Mesenchymal stem cell (in vitro differentiated cells and primary cell): Measurements from ENCODE around the gene PCDHB15.
"Not testable (repeated sequence)": the region's sequence is repeated elsewhere in the genome, so short reads cannot be mapped to it uniquely, and the experiment has no call there.

ENCODE experiments used
- DNase-seq: peaks from one replicate; pipeline ENCODE4 v3.0.0-alpha.2; 2013
- H2AFZ ChIP-seq: one replicate; pipeline ENCODE4 v1.6.1; 2013; ENCODE audit warnings: low read depth, mild to moderate bottlenecking, control low read depth, inconsistent platforms, low read length, moderate library complexity
- H2AK5ac ChIP-seq: 2 replicates; pipeline ENCODE4 v1.6.1; 2013; ENCODE audit warnings: low read length, moderate library complexity, mild to moderate bottlenecking, inconsistent platforms; ENCODE audit not compliant: severe bottlenecking
- H2BK120ac ChIP-seq: one replicate; pipeline ENCODE4 v1.6.1; 2013; ENCODE audit warnings: low read depth, mild to moderate bottlenecking, inconsistent platforms, low read length, moderate library complexity
- H2BK12ac ChIP-seq, 2 experiments: one replicate each; pipeline ENCODE4 v1.6.1; 2013; ENCODE audit warnings: inconsistent platforms in 2 of 2, low read length in 2 of 2, mild to moderate bottlenecking in 2 of 2, moderate library complexity in 2 of 2, control low read depth in 1 of 2
- H2BK15ac ChIP-seq: one replicate; pipeline ENCODE4 v1.6.1; 2013; ENCODE audit warnings: mild to moderate bottlenecking, low read depth, inconsistent platforms; ENCODE audit not compliant: poor library complexity, severe bottlenecking
- H2BK5ac ChIP-seq: 2 replicates; pipeline ENCODE4 v1.6.1; 2013; ENCODE audit warnings: low read depth, mild to moderate bottlenecking, low read length, control low read depth, inconsistent platforms; ENCODE audit not compliant: poor library complexity, severe bottlenecking
- H3K14ac ChIP-seq, 2 experiments: one replicate each; pipeline ENCODE4 v1.6.1; 2013; ENCODE audit warnings: inconsistent platforms in 2 of 2, low read length in 2 of 2, control low read depth in 1 of 2, mild to moderate bottlenecking in 1 of 2, moderate library complexity in 1 of 2
- H3K18ac ChIP-seq, 2 experiments: one replicate each; pipeline ENCODE4 v1.6.1; 2013; ENCODE audit warnings: inconsistent platforms in 2 of 2, low read length in 2 of 2, control low read depth in 1 of 2, low read depth in 1 of 2, mild to moderate bottlenecking in 1 of 2
- H3K23ac ChIP-seq, 2 experiments: one replicate each; pipeline ENCODE4 v1.6.1; 2013; ENCODE audit warnings: inconsistent platforms in 2 of 2, low read length in 2 of 2, mild to moderate bottlenecking in 2 of 2, moderate library complexity in 2 of 2, control low read depth in 1 of 2
- H3K27ac ChIP-seq: 2 replicates; pipeline ENCODE4 v1.5.1; 2013; ENCODE audit warnings: mild to moderate bottlenecking, moderate library complexity, low read length, control low read depth, inconsistent platforms; ENCODE audit not compliant: poor library complexity, severe bottlenecking
- H3K27me3 ChIP-seq, 2 experiments: 2 replicates each; pipeline versions ENCODE4 v1.6.1 to v1.7.0; 2013; ENCODE audit warnings: low read length in 2 of 2, mild to moderate bottlenecking in 2 of 2, moderate library complexity in 2 of 2, control low read depth in 1 of 2, inconsistent platforms in 1 of 2; ENCODE audit not compliant: control insufficient read depth in 1 of 2, insufficient read depth in 1 of 2
- H3K36me3 ChIP-seq, 2 experiments: 2 replicates each; pipeline versions ENCODE4 v1.6.1 to v1.7.0; 2013; ENCODE audit warnings: low read length in 2 of 2, control low read depth in 1 of 2, inconsistent platforms in 1 of 2, low read depth in 1 of 2, mild to moderate bottlenecking in 1 of 2; ENCODE audit not compliant: insufficient read depth in 2 of 2, control insufficient read depth in 1 of 2
- H3K4ac ChIP-seq, 2 experiments: one replicate each; pipeline ENCODE4 v1.6.1; 2013; ENCODE audit warnings: inconsistent platforms in 2 of 2, low read length in 2 of 2, mild to moderate bottlenecking in 2 of 2, moderate library complexity in 2 of 2, control low read depth in 1 of 2, low read depth in 1 of 2
- H3K4me1 ChIP-seq: 2 replicates; pipeline ENCODE4 v1.6.1; 2013; ENCODE audit warnings: low read depth, low read length, control low read depth; ENCODE audit not compliant: control insufficient read depth, insufficient read depth
- H3K4me2 ChIP-seq: 2 replicates; pipeline ENCODE4 v1.6.1; 2013; ENCODE audit warnings: low read length, mild to moderate bottlenecking, inconsistent platforms; ENCODE audit not compliant: poor library complexity, severe bottlenecking
- H3K4me3 ChIP-seq, 2 experiments: 2 replicates each; pipeline versions ENCODE4 v1.5.1 to v1.7.0; 2013; ENCODE audit warnings: low read length in 2 of 2, mild to moderate bottlenecking in 2 of 2, control low read depth in 1 of 2, low read depth in 1 of 2; ENCODE audit not compliant: insufficient read depth in 1 of 2
- H3K79me1 ChIP-seq: replicated peaks from 2 replicates; pipeline ENCODE4 v1.6.1; 2013; ENCODE audit warnings: mild to moderate bottlenecking, control low read depth, low read length, inconsistent platforms; ENCODE audit not compliant: poor library complexity, severe bottlenecking
- H3K9ac ChIP-seq: 2 replicates; pipeline ENCODE4 v1.7.0; 2013; ENCODE audit warnings: mild to moderate bottlenecking, low read length, moderate library complexity
- H3K9me3 ChIP-seq: 2 replicates; pipeline ENCODE4 v1.7.0; 2013; ENCODE audit warnings: mild to moderate bottlenecking, low read length; ENCODE audit not compliant: control insufficient read depth
- H4K8ac ChIP-seq: one replicate; pipeline ENCODE4 v1.6.1; 2013; ENCODE audit warnings: inconsistent platforms, mild to moderate bottlenecking, low read length, moderate library complexity
- H4K91ac ChIP-seq: one replicate; pipeline ENCODE4 v1.6.1; 2013; ENCODE audit warnings: mild to moderate bottlenecking, low read length, inconsistent platforms
- WGBS: methylation state at CpG from one replicate; pipeline ENCODE4 v1.1.7; 2013; ENCODE audit warnings: mixed read lengths; 5-methylcytosine and 5-hydroxymethylcytosine counted together

PCDHB15 gene

DNA sequence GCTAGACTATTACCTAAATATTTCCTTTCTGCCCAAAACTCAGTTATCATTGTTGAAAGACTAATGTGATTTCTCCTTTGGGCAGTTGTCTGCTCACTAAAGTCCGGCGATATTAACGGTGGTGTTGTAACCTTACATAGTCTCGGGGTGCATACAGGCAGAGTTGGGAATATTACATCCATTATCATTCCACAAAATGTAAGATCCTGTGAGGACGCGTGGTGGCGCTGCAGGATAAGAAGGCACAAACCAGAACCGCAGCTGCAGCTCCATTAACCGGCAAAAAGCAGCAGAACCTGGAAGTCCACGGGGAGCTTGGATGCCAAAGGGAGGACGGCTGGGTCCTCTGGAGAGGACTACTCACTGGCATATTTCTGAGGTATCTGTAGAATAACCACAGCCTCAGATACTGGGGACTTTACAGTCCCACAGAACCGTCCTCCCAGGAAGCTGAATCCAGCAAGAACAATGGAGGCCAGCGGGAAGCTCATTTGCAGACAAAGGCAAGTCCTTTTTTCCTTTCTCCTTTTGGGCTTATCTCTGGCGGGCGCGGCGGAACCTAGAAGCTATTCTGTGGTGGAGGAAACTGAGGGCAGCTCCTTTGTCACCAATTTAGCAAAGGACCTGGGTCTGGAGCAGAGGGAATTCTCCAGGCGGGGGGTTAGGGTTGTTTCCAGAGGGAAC lies 31.4 kb upstream of the PCDHB15 start, which contains the start of gene PCDHB13:
PCDHB13 (plus strand) TSS at position 264 of the 684 bp plus-strand sequence; CDS start at position 469, 205 bp downstream.
- H2AFZ ChIP-seq, H4K91ac ChIP-seq, H2BK12ac ChIP-seq, H3K18ac ChIP-seq, H3K27me3 ChIP-seq, H3K4ac ChIP-seq, H3K4me2 ChIP-seq, H2BK120ac ChIP-seq, H3K27ac ChIP-seq, H2BK15ac ChIP-seq, H3K23ac ChIP-seq, DNase-seq, H3K4me1 ChIP-seq, H3K14ac ChIP-seq, H2AK5ac ChIP-seq, H3K9ac ChIP-seq, H3K36me3 ChIP-seq, H2BK5ac ChIP-seq, H3K4me3 ChIP-seq, H3K79me1 ChIP-seq, H4K8ac ChIP-seq: not testable (repeated sequence)
- peaks cover 68% of the 10 kb centered on the region for H3K9me3 ChIP-seq
- WGBS, result 70% methylated on average over 10 of the region's 18 CpGs

DNA sequence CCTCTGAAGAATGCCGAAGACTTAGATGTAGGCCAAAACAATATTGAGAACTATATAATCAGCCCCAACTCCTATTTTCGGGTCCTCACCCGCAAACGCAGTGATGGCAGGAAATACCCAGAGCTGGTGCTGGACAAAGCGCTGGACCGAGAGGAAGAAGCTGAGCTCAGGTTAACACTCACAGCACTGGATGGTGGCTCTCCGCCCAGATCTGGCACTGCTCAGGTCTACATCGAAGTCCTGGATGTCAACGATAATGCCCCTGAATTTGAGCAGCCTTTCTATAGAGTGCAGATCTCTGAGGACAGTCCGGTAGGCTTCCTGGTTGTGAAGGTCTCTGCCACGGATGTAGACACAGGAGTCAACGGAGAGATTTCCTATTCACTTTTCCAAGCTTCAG lies 30.6 kb upstream of the PCDHB15 start:
- H3K4me2 ChIP-seq, H3K27ac ChIP-seq, H2BK5ac ChIP-seq, H2AK5ac ChIP-seq, H4K8ac ChIP-seq, H3K79me1 ChIP-seq, DNase-seq, H3K18ac ChIP-seq, H3K9ac ChIP-seq, H2BK120ac ChIP-seq, H3K36me3 ChIP-seq, H2BK15ac ChIP-seq, H4K91ac ChIP-seq, H3K4me1 ChIP-seq, H3K14ac ChIP-seq, H3K27me3 ChIP-seq, H3K23ac ChIP-seq, H2BK12ac ChIP-seq, H3K4me3 ChIP-seq, H3K4ac ChIP-seq, H2AFZ ChIP-seq: not testable (repeated sequence)
- 90% methylated on average over 6 of the region's 12 CpGs for WGBS
- peaks cover 68% of the 10 kb centered on the region for H3K9me3 ChIP-seq

DNA sequence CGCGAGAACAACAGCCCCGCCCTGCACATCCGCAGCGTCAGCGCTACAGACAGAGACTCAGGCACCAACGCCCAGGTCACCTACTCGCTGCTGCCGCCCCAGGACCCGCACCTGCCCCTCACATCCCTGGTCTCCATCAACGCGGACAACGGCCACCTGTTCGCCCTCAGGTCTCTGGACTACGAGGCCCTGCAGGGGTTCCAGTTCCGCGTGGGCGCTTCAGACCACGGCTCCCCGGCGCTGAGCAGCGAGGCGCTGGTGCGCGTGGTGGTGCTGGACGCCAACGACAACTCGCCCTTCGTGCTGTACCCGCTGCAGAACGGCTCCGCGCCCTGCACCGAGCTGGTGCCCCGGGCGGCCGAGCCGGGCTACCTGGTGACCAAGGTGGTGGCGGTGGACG lies 29.7 kb upstream of the PCDHB15 start:
- not testable (repeated sequence) for H2BK15ac ChIP-seq, H3K27me3 ChIP-seq, H3K4ac ChIP-seq, H4K91ac ChIP-seq, H3K79me1 ChIP-seq, H4K8ac ChIP-seq, H2BK5ac ChIP-seq, H2AFZ ChIP-seq, H3K4me3 ChIP-seq, H3K18ac ChIP-seq, H2BK120ac ChIP-seq, H2AK5ac ChIP-seq, H3K14ac ChIP-seq, H3K4me1 ChIP-seq, H3K27ac ChIP-seq, H3K9ac ChIP-seq, H3K36me3 ChIP-seq, DNase-seq, H2BK12ac ChIP-seq, H3K23ac ChIP-seq, H3K4me2 ChIP-seq
- peaks cover 74% of the 10 kb centered on the region for H3K9me3 ChIP-seq
- 89% methylated on average over 14 of the region's 40 CpGs for WGBS

DNA sequence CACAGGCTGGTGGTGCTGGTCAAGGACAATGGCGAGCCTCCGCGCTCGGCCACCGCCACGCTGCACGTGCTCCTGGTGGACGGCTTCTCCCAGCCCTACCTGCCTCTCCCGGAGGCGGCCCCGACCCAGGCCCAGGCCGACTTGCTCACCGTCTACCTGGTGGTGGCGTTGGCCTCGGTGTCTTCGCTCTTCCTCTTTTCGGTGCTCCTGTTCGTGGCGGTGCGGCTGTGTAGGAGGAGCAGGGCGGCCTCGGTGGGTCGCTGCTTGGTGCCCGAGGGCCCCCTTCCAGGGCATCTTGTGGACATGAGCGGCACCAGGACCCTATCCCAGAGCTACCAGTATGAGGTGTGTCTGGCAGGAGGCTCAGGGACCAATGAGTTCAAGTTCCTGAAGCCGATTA lies 29.2 kb upstream of the PCDHB15 start:
- H3K4me1 ChIP-seq, H2BK5ac ChIP-seq, H3K4ac ChIP-seq, H3K18ac ChIP-seq, H2AK5ac ChIP-seq, H3K27ac ChIP-seq, H4K8ac ChIP-seq, H2AFZ ChIP-seq, H3K14ac ChIP-seq, H3K79me1 ChIP-seq, H3K36me3 ChIP-seq, H3K4me2 ChIP-seq, H3K23ac ChIP-seq, H3K27me3 ChIP-seq, H4K91ac ChIP-seq, H3K4me3 ChIP-seq, DNase-seq, H3K9ac ChIP-seq, H2BK12ac ChIP-seq, H2BK15ac ChIP-seq, H2BK120ac ChIP-seq: not testable (repeated sequence)
- peaks cover 77% of the 10 kb centered on the region for H3K9me3 ChIP-seq
- WGBS, result 71% methylated on average over 10 of the region's 26 CpGs
